ENCODE results near the gene KRT17.

DNA sequence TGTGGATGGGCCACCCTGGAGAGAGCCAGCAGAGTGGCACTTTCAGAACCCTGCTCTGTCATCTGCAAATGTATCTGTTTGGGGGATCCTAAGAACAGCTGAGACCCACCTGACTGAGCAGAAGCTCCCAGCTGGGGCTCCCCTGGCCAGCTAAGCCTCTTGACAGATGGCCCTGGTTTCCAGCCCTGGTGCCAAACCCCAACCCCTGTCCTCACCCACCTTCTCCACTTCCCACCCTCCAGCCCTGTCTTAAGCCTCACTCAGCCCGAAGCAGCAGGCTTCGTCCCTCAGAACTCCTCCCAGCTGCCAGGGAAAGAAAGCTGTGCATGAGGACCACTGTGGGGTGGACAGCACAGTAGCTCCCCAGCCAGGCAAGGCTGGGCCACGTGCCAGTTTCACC lies 49.0 kb downstream of the KRT17 start:
- TF ChIP-seq POLR2A (IDR thresholded peaks at IDR 0.05): no peak
- TF ChIP-seq CTCF (IDR thresholded peaks at IDR 0.05): no peak
